NCI-H345 (cell line): ENCODE results near the gene FAM89A.
"Not testable (repeated sequence)": the region's sequence is repeated elsewhere in the genome, so short reads cannot be mapped to it uniquely, and the experiment has no call there.

Experiments used
- DNase-seq: peaks from one replicate; lab custom pipeline; 2025; lab: John Stamatoyannopoulos, UW

FAM89A gene

GRCh38 chr1:231032963-231033362 lies 7.1 kb downstream of the FAM89A start:
- no peak for DNase-seq

- no peak for DNase-seq
These were observed 10.2 kb downstream of the FAM89A start for GRCh38 chr1:231029841-231030240.

- not testable (repeated sequence) for DNase-seq
These were observed 10.8 kb downstream of the FAM89A start for GRCh38 chr1:231029247-231029646.

- no peak for DNase-seq
These were observed 11.4 kb downstream of the FAM89A start for GRCh38 chr1:231028682-231029081.

DNA sequence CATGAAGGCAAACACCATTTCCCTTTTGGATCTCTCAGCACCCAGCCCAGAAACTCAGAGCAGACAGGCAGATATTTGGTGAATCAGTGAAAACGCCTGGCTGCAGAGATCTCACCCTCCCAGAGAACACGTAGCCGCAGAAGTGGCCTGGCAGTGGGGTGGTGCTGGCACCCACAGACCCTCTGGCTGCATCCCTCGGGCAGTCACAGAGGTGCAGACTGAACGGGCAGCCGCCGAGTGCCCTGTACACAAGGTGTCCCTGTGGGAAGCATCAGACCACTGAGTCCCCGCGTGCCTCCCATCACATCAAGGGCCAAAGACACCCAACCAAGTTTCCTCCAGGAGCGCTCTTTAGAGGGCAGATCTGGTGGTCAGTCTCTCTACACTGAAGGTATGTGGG lies 12.1 kb downstream of the FAM89A start:
- no peak for DNase-seq

GRCh38 chr1:231027136-231027925 lies 12.7 kb downstream of the FAM89A start:
- DNase-seq: no peak

DNA sequence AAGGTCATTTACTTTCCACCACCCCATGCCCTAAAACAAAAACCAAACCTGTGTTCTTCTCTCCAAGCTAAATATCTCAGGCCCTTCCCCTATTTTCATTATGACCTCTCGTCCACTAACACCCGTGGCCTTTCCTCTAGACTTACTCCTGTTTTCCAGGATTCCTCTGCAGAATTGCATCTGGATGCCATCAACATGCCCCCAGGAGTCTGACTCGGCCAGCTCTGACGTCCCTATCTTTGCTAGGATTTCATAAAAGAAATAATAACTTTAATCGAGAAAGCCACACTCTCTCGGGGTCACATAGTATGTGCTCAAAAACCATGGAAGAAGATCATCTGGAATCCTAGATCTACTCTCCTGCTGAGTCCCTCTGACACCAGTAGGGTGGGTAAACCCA lies 13.5 kb downstream of the FAM89A start:
- DNase-seq: no peak

GRCh38 chr1:231023150-231023549 lies 16.9 kb downstream of the FAM89A start:
- no peak for DNase-seq

DNA sequence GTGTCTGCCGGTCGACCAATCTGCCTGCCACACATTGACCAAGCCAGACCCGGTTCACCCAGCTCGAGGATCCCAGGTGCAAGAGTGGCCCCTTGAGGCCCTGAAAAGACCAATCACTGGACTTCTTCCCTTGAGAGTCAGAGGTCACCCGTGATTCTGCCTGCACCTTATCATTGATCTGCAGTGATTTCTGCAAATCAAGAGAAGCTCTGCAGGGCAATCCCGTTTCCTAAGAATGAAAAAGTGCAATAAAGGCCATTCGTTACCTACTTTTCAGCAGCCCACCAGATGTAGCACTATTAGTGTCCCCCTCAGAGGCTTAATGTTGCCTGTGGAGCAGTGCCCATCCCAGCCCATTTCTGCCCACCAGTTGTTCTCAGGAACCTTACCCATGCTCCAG lies 17.5 kb downstream of the FAM89A start:
- not testable (repeated sequence) for DNase-seq

GRCh38 chr1:231021540-231022031 lies 18.5 kb downstream of the FAM89A start:
- DNase-seq: no peak

- no peak for DNase-seq
These were observed 19.2 kb downstream of the FAM89A start for GRCh38 chr1:231020816-231021215.

DNA sequence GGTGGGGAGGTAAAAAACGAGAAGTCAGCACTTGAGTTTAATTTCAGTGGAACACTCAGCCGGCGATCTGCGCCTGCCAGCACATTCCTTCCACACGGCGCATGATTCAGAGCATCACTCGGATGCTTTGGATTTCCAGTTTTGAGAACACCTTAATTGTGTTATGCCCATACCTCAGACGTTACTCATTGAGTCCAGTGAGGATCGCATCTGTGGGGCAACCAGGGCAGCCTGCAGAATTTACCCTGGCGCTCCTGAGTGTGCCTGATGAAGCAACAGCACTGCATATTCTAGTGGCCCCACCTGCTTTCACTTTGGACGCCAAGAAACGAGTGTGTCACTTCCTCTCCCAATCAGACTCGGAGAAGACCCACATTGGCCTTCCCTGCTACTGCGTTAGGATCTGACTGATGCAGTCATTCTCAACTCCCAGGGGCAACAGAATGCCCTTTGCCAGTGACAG lies 19.9 kb downstream of the FAM89A start:
- no peak for DNase-seq

- no peak for DNase-seq
These were observed 20.3 kb downstream of the FAM89A start for GRCh38 chr1:231019711-231020110.

- DNase-seq: no peak
These were observed 23.1 kb downstream of the FAM89A start for GRCh38 chr1:231016966-231017365.

GRCh38 chr1:231016234-231016633 lies 23.8 kb downstream of the FAM89A start:
- DNase-seq: no peak

GRCh38 chr1:231013391-231014015 lies 26.6 kb downstream of the FAM89A start:
- no peak for DNase-seq

- DNase-seq: no peak
These were observed 28.1 kb downstream of the FAM89A start for GRCh38 chr1:231011963-231012362.

DNA sequence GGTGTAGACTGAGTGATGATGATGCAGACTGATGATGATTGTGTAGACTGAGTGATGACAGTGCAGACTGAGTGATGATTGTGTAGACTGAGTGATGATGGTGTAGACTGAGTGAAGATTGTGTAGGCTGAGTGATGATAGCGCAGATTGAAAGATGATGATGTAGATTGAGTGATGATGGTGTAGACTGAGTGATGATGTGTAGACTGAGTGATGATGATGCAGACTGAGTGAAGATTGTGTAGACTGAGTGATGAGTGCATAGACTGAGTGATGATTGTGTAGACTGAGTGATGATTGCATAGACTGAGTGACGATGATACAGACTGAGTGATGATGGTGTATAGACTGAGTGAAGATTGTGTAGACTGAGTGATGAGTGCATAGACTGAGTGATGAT lies 28.7 kb downstream of the FAM89A start:
- no peak for DNase-seq

- not testable (repeated sequence) for DNase-seq
These were observed 32.5 kb downstream of the FAM89A start for GRCh38 chr1:231007535-231007934.

DNA sequence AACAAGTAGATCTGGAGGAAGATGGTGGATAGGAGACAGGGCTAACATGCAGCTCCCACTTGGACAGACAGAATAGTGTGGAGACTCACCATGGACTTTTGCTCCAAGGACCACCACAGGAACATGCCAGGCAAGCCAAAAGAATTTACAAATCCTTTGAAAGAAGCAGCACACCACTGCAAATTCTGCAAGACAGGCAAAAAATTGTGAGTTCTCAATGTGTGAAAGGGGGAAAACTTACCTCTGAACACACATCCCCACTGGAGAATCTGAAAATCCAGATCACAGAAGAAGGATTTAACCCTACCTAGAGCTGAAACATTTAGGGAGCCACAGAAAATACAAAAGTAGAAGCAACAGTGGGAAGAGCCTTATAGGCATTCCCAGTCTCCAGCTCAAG lies 38.2 kb downstream of the FAM89A start:
- no peak for DNase-seq

DNA sequence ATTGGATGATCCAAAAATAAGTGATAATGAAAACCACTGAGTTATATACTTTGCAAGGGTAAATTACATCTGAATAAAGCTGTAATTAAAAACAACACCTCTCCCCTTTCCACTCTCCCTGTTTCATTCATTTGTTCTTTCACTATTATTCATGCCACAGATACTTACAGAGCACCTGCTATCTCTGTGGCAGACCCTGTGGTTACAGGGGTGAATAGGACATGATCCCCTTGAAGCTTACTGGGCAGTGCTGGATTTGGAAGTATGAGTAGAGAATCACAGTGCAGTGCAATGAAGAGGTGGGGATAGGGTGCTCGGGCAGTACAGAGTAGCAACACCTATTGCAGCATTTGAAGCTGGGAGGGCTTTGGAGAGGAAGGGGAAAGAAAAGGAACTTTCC lies 39.4 kb downstream of the FAM89A start:
- DNase-seq: no peak

- no peak for DNase-seq
These were observed 39.9 kb downstream of the FAM89A start for GRCh38 chr1:231000201-231000600.

- DNase-seq: no peak
These were observed 45.2 kb downstream of the FAM89A start for GRCh38 chr1:230994860-230995259.
